D721Med (cell line): Measurements from ENCODE around the gene CD6.

Source experiments
- DNase-seq: peaks from one replicate; pipeline ENCODE4 v3.0.0; 2011; ENCODE audit warnings: low spot score; ENCODE audit not compliant: insufficient read length
- FAIRE-seq: peaks from 2 replicates; lab custom pipeline; 2011; peaks lifted over from hg19 to GRCh38; lab: Jason Lieb, UNC
- TF ChIP-seq, protein P1 (sequence below): IDR thresholded peaks from 2 replicates; pipeline ENCODE4 v1.5.1; 2012; ENCODE audit warnings: mild to moderate bottlenecking, control low read depth; ENCODE audit not compliant: insufficient read depth; ENCODE audit errors: missing control alignments

Gene CD6

DNA sequence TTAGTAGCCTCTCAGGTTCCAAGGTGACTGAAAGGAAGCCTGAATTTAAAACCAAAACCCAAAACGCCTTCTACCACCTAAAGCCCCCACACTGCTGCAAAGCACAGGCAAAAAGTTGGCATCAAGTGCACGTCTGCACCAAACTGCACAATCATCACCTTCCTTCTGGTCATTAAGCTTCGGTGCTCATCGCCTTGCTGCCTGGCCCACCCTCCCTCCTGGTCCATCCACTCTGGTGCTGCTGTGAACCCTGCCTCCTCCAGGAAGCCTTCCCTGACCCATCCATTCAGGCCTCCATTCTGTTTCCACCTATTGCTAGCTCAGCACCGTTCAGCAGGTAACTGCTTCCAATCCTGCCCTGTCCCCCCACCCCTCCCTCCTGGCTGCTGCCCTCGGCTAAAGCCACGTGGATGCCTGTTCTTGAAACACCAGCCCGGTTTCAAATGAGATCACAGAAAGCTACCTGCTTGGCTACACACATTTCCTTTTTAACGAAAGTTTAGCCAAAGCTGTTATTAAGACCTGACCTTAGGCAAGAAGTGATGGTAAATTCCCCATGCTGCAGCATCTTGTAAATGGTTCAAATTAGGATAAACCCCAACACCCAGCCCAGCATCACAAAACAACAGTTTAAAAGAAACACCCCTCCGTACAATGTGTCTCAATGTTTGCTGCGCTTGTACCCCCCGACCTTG is 77.0 kb downstream of the CD6 start:
- DNase-seq (no peak), FAIRE-seq (no peak)
- TF ChIP-seq, protein P1, sequence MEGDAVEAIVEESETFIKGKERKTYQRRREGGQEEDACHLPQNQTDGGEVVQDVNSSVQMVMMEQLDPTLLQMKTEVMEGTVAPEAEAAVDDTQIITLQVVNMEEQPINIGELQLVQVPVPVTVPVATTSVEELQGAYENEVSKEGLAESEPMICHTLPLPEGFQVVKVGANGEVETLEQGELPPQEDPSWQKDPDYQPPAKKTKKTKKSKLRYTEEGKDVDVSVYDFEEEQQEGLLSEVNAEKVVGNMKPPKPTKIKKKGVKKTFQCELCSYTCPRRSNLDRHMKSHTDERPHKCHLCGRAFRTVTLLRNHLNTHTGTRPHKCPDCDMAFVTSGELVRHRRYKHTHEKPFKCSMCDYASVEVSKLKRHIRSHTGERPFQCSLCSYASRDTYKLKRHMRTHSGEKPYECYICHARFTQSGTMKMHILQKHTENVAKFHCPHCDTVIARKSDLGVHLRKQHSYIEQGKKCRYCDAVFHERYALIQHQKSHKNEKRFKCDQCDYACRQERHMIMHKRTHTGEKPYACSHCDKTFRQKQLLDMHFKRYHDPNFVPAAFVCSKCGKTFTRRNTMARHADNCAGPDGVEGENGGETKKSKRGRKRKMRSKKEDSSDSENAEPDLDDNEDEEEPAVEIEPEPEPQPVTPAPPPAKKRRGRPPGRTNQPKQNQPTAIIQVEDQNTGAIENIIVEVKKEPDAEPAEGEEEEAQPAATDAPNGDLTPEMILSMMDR = no peak

DNA sequence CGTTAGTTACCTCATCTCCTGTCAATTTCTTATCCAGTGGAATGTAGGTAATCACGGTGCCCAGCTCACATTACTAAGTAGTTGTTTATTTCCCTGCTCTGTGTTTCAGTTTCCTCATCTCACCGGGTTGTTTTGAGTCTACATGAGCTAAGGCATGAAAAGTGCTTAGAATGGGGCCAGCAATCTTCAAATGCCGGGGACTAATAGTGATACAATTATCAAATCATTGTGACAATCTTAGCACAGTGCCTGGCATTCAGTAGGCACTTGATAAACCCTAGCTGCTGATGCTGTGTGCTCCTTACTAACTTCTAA is 77.5 kb downstream of the CD6 start:
- TF ChIP-seq, protein P1 = no peak
- FAIRE-seq = no peak

DNA sequence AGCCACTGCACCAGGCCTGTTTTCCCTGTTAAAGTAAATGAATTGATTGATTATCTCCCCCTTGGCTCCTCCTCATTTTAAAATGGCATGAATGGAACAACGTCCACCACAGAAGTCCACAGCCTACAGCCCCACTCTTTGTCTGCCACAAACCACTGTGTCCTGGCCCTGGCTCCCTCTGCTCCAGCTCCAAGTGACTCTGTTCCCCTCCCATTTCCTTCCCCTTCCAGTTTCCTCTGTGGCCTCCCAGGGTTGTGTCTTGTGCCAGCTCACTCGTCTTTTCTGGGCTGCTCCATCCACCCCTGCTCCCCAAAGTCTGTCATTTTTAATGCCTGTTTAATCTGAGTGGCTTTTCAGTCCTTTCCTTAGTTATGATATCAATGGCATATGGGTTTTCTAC is 78.4 kb downstream of the CD6 start:
- DNase-seq = no peak
- FAIRE-seq = no peak
- TF ChIP-seq, protein P1 = no peak

More for the DNA sequence above, 77.5 kb downstream of the CD6 start:
- no peak for DNase-seq

DNA sequence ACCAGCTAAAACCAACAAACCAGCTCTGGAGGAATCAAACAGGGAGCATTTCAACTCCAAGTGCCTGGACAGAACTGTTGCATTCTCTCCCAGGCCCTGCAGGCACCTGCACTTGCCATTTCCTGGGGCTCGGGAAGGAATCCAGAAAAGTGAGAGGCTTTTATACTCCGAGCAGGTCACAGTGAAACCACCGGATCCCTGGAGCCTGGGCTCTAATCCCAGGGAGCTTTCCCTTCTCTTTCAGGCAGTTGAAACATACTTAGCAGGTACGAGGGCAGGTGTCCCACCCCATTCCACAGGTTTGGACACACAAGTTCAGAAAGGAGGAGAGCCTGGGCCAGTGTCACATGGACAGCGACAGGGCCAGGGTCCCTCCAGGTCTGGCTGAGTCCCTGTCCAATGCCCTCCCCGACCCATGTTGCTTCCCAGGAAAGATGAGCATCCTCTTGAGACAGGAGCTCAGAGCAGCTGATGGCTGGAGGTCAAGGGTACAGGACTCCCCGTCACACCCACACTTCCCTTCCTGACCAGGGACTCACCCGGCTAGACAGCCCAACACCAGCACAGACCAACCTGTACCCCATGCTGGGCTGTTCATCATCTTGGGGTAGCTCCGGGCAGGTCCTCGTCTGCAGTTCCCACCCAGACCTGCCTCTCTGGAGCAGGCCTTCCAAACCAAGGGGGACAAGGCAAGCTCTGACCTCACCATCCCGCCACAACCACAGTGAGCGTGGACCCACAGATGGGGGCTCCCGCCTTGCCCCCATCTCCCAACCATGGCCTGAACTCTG is 80.9 kb downstream of the CD6 start:
- no peak for DNase-seq
- TF ChIP-seq, protein P1 = no peak
- no peak for FAIRE-seq

DNA sequence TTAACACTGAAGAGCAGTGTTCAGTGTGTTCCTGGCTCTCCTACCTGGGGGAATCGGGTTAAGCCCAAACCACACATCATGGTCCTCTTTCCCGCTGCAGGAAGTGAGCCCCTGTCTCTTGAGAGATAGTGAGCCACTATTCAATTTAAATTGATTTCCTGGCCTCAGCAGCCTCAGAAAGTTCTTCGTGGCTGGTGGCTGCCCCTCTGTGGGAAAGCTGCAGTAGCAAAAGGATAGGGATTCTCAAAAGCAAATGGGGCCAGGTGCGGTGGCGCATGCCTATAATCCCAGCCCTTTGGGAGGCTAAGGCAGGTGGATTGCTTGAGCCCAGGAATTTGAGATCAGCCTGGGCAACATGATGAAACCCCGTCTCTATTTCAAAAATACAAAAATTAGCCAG is 81.7 kb downstream of the CD6 start:
- TF ChIP-seq, protein P1 = no peak
- no peak for DNase-seq
- FAIRE-seq = no peak

DNA sequence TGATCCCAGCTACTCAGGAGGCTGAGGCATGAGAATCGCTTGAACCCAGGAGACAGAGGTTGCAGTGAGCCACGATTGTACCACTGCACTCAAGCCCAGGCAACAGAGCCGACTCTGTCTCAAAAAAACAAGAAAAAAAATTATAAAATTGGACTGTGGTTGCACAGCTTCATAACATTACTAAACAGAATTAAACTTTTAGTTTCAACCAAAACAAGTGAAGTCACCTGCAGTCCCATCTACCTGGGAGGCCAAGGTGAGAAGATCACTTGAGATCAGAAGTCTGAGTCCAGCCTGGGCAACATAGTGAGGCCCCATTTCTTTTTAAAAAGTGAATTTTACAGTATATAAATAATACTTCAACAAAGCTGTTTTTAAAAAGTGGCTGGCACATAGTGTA is 83.0 kb downstream of the CD6 start:
- FAIRE-seq (no peak), DNase-seq (no peak)
- TF ChIP-seq, protein P1 = no peak

DNA sequence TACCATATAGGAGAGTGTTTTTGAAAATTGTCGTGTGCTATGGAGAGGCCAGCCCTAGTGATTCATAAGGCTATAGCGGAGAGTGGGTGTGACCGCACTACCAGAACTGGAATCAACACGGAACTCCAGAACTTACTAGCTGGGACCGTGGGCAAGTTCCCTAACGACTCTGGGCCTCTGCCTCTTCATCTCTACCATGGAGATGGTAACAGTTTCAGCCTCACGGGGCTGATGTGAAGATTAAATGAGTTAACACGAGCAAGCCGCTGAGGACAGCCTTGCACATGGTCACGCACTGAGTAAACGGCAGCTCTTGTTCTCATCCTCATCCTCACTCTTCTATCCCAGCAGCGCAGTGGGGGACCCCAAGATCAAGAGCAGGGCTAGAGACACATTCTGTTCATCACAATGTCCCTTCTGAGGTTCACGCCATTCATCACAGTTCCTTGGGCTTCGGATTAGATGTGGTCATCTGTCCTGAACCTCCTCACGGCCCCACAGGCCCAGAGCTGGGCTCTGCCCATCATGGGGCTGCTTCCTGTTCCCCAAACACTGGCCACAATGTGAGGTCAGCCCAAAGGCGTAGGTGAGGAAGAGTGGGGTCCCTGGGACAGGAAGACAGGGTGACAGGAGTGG is 83.6 kb downstream of the CD6 start:
- no peak for FAIRE-seq
- no peak for DNase-seq
- TF ChIP-seq, protein P1 = no peak
